GM12874 (cell line): ENCODE data around the gene TEAD2.

ENCODE experiments used
- CTCF ChIP-seq: IDR thresholded peaks from 2 replicates; pipeline ENCODE4 v1.5.1; 2011; ENCODE audit warnings: low read depth, mild to moderate bottlenecking, control low read depth, low read length, moderate library complexity; ENCODE audit not compliant: insufficient read depth

Gene TEAD2

GRCh38 chr19:49382639-49383038, 20.4 kb upstream of the TEAD2 start:
- no peak for TF ChIP-seq CTCF

- TF ChIP-seq CTCF = no peak
Measured at GRCh38 chr19:49380391-49380790, 18.2 kb upstream of the TEAD2 start.

DNA sequence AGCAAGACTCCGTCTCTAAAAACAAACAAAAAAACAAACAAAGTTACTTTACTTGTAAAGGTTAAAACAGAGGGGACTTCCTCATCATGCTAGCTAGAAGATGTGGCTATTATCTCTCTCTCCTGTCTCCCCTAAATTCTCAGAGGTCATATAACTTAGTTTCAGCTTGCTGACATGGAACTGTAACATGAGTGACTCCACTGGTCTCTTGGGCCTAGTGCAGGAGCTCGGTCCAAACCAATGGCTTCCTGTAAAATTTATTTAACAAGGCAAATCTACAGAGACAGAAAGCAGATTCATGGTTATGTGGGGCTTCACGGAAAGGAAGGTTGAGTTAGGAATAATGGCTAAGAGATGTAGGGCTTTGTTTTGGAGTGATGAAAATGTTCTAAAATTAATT, 16.3 kb upstream of the TEAD2 start:
- TF ChIP-seq CTCF = no peak

- TF ChIP-seq CTCF = no peak
Measured at GRCh38 chr19:49374665-49375434, 12.6 kb upstream of the TEAD2 start.

DNA sequence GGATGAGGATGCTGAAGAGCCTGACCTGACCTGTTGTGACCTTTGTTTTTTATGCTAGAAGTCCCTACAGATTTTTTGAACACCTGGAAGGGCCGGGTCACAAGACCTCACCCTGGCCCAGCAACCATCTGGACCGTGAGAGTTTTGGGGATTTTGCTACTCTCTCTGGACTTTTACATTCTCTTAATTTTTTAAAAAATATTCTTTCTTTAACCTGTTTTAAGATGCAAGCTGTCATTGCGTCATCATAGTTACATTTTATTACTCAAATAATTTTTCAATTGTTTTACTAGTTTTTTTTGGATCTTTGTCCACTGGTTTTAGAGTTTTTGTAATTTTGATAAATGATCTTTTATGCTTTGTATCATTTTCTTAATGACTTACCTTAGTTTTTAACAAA, 9.0 kb upstream of the TEAD2 start:
- no peak for TF ChIP-seq CTCF

DNA sequence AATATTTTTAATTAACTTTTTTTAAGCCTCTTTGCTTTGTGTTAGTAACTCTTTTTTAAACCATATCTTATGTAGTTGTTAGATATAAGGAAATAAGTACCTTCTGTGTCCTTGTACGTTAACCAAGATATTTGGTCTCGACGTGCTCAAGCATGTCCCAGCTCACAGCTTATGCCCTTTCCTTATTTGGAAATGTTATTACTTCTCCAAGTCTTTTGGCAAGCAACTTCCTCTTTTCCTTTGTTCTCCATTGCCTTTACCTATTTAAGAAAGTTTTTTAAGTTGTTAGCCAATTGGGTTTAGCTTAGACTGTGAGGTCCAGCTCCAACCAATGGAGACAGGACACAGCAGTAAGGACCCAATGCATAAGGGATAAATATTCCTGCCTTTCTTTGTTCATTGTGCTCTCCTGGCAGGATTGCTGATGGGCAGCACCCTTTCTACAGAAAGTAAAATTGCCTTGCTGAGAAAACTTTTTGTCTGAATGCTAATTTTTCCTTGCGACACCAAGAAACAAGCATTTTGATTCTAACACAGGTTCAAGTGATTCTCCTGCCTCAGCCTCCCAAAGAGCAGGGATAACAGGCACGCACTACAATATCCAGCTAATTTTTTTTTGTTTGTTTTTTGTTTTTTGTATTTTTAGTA, 6.6 kb upstream of the TEAD2 start:
- no peak for TF ChIP-seq CTCF

DNA sequence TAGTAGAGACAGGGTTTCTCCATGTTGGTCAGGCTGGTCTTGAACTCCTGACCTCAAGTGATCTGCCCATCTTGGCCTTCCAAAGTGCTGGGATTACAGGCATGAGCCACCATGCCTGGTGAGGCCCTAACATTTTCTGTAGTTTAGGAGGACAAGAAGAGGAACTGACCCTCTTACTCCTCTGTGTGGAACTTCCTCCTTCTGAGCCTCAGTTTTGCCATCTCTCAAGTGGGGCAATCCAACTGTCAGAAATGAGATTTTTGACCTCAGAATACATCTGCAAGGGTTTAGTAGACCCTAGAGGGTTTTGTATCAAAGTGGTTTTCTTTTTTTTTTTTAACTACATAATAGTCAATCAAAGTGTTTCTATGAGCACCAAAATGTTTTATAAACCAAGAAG, 3.9 kb upstream of the TEAD2 start:
- TF ChIP-seq CTCF = no peak
